Progenitor cell of endocrine pancreas (in vitro differentiated cells): ENCODE results near the gene DNAJB13. TPM values are rescaled to one million over a fixed set of nuclear protein-coding genes. Genes with fewer than 3 reads are reported as not detected.

Source experiments
- DNase-seq: peaks from one replicate; pipeline ENCODE4 v3.0.0; 2021; ENCODE audit warnings: low spot score; ENCODE audit not compliant: unreplicated experiment
- H3K27ac Mint-ChIP-seq: 2 replicates; pipeline ENCODE4 v1.8.0; 2021; ENCODE audit warnings: mild to moderate bottlenecking, moderate library complexity, mixed read lengths
- H3K27me3 Mint-ChIP-seq: 2 replicates; pipeline ENCODE4 v1.8.0; 2021; ENCODE audit warnings: mixed read lengths
- H3K36me3 Mint-ChIP-seq: 2 replicates; pipeline ENCODE4 v1.8.0; 2022; ENCODE audit warnings: mixed read lengths; ENCODE audit not compliant: insufficient read depth
- H3K4me1 Mint-ChIP-seq: 2 replicates; pipeline ENCODE4 v1.8.0; 2021; ENCODE audit warnings: low read depth, mixed read lengths
- H3K4me3 Mint-ChIP-seq: 2 replicates; pipeline ENCODE4 v1.8.0; 2021; ENCODE audit warnings: low read depth, mild to moderate bottlenecking, moderate library complexity, mixed read lengths
- H3K9me3 Mint-ChIP-seq: 2 replicates; pipeline ENCODE4 v1.8.0; 2021; ENCODE audit warnings: low read depth, mixed read lengths
- long read RNA-seq: library from polyadenylated mRNA; unstranded; transcript quantifications from one replicate; pipeline ENCODE4 v2.0.0, GENCODE V29; 2020
- total RNA-seq: library from RNA; stranded (reverse); gene quantifications from 2 replicates; pipeline ENCODE4 v1.2.1, GENCODE V29; 2021
- TF ChIP-seq, protein P1 (sequence below): fragments of 200-600 bp; sonication (generic); IDR thresholded peaks from one replicate; pipeline ENCODE4 v1.5.0; 2021; ENCODE audit warnings: antibody characterized with exemption, mild to moderate bottlenecking; ENCODE audit not compliant: unreplicated experiment

DNAJB13 gene, protein sequence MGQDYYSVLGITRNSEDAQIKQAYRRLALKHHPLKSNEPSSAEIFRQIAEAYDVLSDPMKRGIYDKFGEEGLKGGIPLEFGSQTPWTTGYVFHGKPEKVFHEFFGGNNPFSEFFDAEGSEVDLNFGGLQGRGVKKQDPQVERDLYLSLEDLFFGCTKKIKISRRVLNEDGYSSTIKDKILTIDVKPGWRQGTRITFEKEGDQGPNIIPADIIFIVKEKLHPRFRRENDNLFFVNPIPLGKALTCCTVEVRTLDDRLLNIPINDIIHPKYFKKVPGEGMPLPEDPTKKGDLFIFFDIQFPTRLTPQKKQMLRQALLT
- 1.1 and 1.4 TPM in 2 replicates for total RNA-seq
- long read RNA-seq, partial matches to known transcripts = 0 of 4 reads
- long read RNA-seq, other reads (novel, unspliced or antisense) = 3 of 4 reads

DNA sequence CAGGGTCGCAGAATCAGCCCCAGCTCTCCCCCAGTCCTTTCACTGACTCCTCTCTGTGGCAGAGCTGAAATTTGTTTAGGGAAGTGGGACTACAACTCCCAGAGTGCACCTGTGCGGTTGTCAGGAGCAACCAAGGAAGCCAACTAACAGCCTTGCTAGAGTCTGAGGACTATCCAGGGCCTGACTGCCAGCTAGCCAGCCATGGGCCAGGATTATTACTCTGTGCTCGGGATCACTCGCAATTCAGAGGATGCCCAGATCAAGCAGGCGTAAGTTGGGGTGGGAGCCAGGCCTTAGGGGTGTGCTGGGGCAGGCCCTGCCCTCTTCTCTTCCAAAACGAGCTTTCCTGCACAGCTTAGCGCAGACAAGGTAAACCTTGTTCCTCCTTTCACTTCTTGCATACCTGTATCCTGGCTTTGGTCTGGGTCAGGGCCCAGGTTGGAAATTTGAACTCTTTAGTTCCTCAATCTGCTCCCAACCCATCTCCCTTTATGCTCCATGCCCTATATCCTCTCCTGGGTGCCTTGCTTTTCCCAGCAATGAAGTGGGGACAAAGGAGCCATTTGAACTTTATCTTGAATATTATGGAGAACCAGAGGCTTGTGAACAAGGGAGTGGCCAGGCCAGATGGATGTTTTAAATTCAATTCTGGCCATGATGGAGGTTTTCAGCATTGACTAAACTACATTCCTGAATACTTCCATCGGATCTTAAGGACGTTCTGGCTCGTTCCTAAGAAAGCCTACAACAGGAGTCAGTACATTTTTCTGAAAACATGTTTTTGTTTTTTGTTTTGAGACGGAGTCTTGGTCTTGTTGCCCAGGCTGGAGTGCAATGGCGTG lies at the start of gene DNAJB13:
DNAJB13 (plus strand) TSS at position 158 of the 842 bp plus-strand sequence; CDS start at position 202, 44 bp downstream.
- peak; percentile 34 for DNase-seq
- H3K9me3 Mint-ChIP-seq = peaks cover 12% of the 10 kb centered on the region
- peaks cover 2% of the 10 kb centered on the region for H3K27me3 Mint-ChIP-seq
- H3K4me1 Mint-ChIP-seq = peaks cover 6% of the 10 kb centered on the region
- H3K27ac Mint-ChIP-seq = no peak within 1 kb of the TSS
- peaks cover 3% of the 10 kb centered on the region for H3K36me3 Mint-ChIP-seq
- peak within 1 kb of the TSS; percentile 16 for H3K4me3 Mint-ChIP-seq
- TF ChIP-seq, protein P1, sequence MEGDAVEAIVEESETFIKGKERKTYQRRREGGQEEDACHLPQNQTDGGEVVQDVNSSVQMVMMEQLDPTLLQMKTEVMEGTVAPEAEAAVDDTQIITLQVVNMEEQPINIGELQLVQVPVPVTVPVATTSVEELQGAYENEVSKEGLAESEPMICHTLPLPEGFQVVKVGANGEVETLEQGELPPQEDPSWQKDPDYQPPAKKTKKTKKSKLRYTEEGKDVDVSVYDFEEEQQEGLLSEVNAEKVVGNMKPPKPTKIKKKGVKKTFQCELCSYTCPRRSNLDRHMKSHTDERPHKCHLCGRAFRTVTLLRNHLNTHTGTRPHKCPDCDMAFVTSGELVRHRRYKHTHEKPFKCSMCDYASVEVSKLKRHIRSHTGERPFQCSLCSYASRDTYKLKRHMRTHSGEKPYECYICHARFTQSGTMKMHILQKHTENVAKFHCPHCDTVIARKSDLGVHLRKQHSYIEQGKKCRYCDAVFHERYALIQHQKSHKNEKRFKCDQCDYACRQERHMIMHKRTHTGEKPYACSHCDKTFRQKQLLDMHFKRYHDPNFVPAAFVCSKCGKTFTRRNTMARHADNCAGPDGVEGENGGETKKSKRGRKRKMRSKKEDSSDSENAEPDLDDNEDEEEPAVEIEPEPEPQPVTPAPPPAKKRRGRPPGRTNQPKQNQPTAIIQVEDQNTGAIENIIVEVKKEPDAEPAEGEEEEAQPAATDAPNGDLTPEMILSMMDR = no peak

- no peaks in the 10 kb centered on the region for H3K4me1 Mint-ChIP-seq
- no peak for DNase-seq
- peak overlapping the region; percentile 59 for H3K27ac Mint-ChIP-seq
- peaks cover 15% of the 10 kb centered on the region for H3K36me3 Mint-ChIP-seq
- no peaks in the 10 kb centered on the region for H3K27me3 Mint-ChIP-seq
- H3K9me3 Mint-ChIP-seq = no peaks in the 10 kb centered on the region
- TF ChIP-seq, protein P1 = no peak
- H3K4me3 Mint-ChIP-seq = no peak overlapping the region
Measured at GRCh38 chr11:73902303-73902702, 48.5 kb upstream of the DNAJB13 start.

DNA sequence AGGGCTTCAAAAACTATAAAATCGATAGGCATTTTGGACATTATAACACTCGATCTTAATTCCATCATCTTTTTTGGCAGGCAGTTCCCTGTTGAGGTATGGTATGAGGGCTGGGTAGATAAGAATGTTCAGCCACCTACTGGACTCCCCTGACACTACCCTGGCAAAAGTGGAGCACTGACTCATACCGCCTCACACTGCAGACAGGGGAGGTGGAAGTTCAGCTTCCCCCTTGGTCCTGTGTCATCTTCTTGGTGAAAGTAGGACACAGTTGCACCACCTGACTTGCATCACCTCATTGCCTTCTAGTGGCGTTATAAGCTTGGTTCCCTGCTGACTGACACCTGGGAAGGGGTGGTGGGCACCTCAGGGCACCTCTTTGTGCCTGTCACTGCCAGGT lies 43.6 kb upstream of the DNAJB13 start:
- H3K27ac Mint-ChIP-seq = no peak overlapping the region
- H3K4me3 Mint-ChIP-seq = no peak overlapping the region

GRCh38 chr11:73912026-73912425 lies 38.8 kb upstream of the DNAJB13 start:
- H3K27me3 Mint-ChIP-seq = no peaks in the 10 kb centered on the region
- TF ChIP-seq, protein P1 = no peak

More for the DNA sequence above, 43.6 kb upstream of the DNAJB13 start:
- TF ChIP-seq, protein P1 = no peak
- no peak for DNase-seq
- Mint-ChIP-seq H3K27me3 (no peaks in the 10 kb centered on the region), H3K9me3 (no peaks in the 10 kb centered on the region), H3K36me3 (peaks cover 11% of the 10 kb centered on the region), H3K4me1 (no peaks in the 10 kb centered on the region)

GRCh38 chr11:73913472-73913871 lies 37.4 kb upstream of the DNAJB13 start:
- Mint-ChIP-seq H3K4me1 (no peaks in the 10 kb centered on the region), H3K36me3 (peaks cover 24% of the 10 kb centered on the region), H3K27ac (no peak overlapping the region), H3K4me3 (no peak overlapping the region), H3K9me3 (no peaks in the 10 kb centered on the region), H3K27me3 (no peaks in the 10 kb centered on the region)
- no peak for DNase-seq
- TF ChIP-seq, protein P1 = no peak

More at GRCh38 chr11:73912026-73912425, 38.8 kb upstream of the DNAJB13 start:
- DNase-seq = no peak
- no peak overlapping the region for H3K27ac Mint-ChIP-seq
- H3K9me3 Mint-ChIP-seq = no peaks in the 10 kb centered on the region
- peaks cover 24% of the 10 kb centered on the region for H3K36me3 Mint-ChIP-seq
- no peaks in the 10 kb centered on the region for H3K4me1 Mint-ChIP-seq
- H3K4me3 Mint-ChIP-seq = no peak overlapping the region
